ELR (cell line): ENCODE results near the gene DNM1.
"Not testable (repeated sequence)": the region's sequence is repeated elsewhere in the genome, so short reads cannot be mapped to it uniquely, and the experiment has no call there.

Experiments used
- DNase-seq: peaks from one replicate; pipeline ENCODE4 v3.0.0-alpha.2; 2015; ENCODE audit warnings: low read depth

DNM1 gene

GRCh38 chr9:128276008-128276573, 72.9 kb downstream of the DNM1 start, which contains the start of gene SWI5:
SWI5 (plus strand) TSS chr9:128276276.
- peak; percentile 100 for DNase-seq

GRCh38 chr9:128276574-128277270, 73.5 kb downstream of the DNM1 start:
- peak; percentile 62 for DNase-seq

- DNase-seq: not testable (repeated sequence)
Observed at GRCh38 chr9:128279088-128280073, 76.2 kb downstream of the DNM1 start.

GRCh38 chr9:128280084-128280622, 77.0 kb downstream of the DNM1 start:
- no peak for DNase-seq

- DNase-seq: peak; percentile 98
Observed at GRCh38 chr9:128282500-128282899, 79.3 kb downstream of the DNM1 start.

GRCh38 chr9:128285033-128285784, 82.0 kb downstream of the DNM1 start:
- no peak for DNase-seq

- DNase-seq: no peak
Observed at GRCh38 chr9:128286440-128286839, 83.3 kb downstream of the DNM1 start.

- no peak for DNase-seq
Observed at GRCh38 chr9:128288273-128289004, 85.3 kb downstream of the DNM1 start.

- DNase-seq: no peak
Observed at GRCh38 chr9:128292009-128292408, 88.8 kb downstream of the DNM1 start.

- DNase-seq: no peak
Observed at GRCh38 chr9:128293091-128293490, 89.9 kb downstream of the DNM1 start.

- DNase-seq: no peak
Observed at GRCh38 chr9:128294142-128294541, 91.0 kb downstream of the DNM1 start.

GRCh38 chr9:128296340-128297220, 93.4 kb downstream of the DNM1 start:
- peak; percentile 41 for DNase-seq

- DNase-seq: no peak
Observed at GRCh38 chr9:128297221-128297773, 94.1 kb downstream of the DNM1 start.

- DNase-seq: no peak
Observed at GRCh38 chr9:128298535-128299482, 95.6 kb downstream of the DNM1 start.

GRCh38 chr9:128304136-128304970, 101.2 kb downstream of the DNM1 start:
- DNase-seq: peak; percentile 51
